ENCODE results near the gene COL17A1. TPM values are rescaled to one million over a fixed set of nuclear protein-coding genes. Genes with fewer than 3 reads are reported as not detected.

Gene COL17A1
- total and polyA plus RNA-seq, 2 experiments from 2014 or later = 1.1 to 1.3 TPM

DNA sequence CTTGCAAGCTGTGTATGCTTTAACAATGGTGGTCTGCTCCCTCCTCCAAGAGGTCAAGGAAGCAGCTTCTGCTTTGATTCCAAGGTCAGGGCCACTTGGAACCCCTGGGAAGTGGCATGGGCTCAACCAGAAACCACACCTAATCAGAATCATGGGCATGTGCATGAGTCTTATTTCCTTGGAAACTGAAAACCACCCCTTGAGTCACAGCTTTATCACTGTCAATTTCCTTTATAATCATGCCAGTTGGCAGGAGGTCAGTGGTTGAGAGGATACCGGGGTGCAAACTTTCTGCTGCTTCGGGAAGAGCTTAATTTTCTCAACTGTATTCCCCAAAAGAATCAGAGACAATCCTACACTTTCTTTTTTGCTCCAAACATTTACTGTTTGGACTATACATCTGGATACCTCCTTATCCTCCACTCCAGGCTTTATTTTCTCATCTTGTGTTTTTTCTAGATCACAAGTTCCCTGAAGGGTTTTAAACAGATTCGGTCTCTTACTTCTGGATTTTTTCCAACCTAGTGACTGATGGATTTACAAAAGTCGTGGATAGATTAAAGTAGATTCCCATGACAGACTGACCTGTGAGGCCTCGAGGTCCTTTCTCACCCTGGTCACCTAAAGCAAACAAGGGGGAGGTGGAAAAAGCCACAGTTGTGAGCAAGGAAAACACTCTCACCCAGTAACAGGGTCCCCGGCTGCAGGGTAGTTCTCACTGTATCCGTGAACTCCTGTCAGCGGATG is 36.0 kb downstream of the COL17A1 start:
- no peaks in the 10 kb centered on the region for H3K27me3 ChIP-seq (ENCODE audit: insufficient read depth)
- ATAC-seq (no peak), DNase-seq (ENCODE audit: low spot score) (no peak)
- H3K4me3 ChIP-seq = no peak overlapping the region
- no peaks in the 10 kb centered on the region for H3K9me2 ChIP-seq (ENCODE audit: insufficient read depth)
- no peaks in the 10 kb centered on the region for H3K79me2 ChIP-seq (replicated peaks; ENCODE audit: insufficient read depth)
- no peak overlapping the region for H3K4me2 ChIP-seq
- Mint-ChIP-seq H3K4me1 (peaks cover 14% of the 10 kb centered on the region), H3K27me3 (ENCODE audit: insufficient read depth, low read depth, poor library complexity) (peaks cover 17% of the 10 kb centered on the region), H3K9me3 (no peaks in the 10 kb centered on the region; the same call in 2 of the 3 replicates), H3K27ac (no peak overlapping the region), H3K4me3 (no peak overlapping the region), H3K36me3 (ENCODE audit: low read depth) (no peaks in the 10 kb centered on the region)
- H4K20me1 ChIP-seq (replicated peaks; ENCODE audit: insufficient read depth) = no peaks in the 10 kb centered on the region
- H3K4me1 ChIP-seq (ENCODE audit: insufficient read depth) = no peaks in the 10 kb centered on the region; the same call in 1 of the 2 replicates
- TF ChIP-seq EZH2 (IDR thresholded peaks at IDR 0.05; ENCODE audit: low read depth, unreplicated experiment) (no peak), ZNF114 (CRISPR knock-in tag; IDR thresholded peaks at IDR 0.05) (no peak), ZNF331 (CRISPR knock-in tag; IDR thresholded peaks at IDR 0.05; ENCODE audit: low read depth) (no peak), STAT1 (IDR thresholded peaks at IDR 0.05; ENCODE audit: unreplicated experiment) (no peak), EZH2phosphoT487 (IDR thresholded peaks at IDR 0.05; ENCODE audit: unreplicated experiment) (no peak), JUNB (IDR thresholded peaks at IDR 0.05; ENCODE audit: unreplicated experiment) (no peak), NANOG (IDR thresholded peaks at IDR 0.05; ENCODE audit: borderline replicate concordance) (no peak), POLR2AphosphoS5 (IDR thresholded peaks at IDR 0.05; ENCODE audit: low read depth) (no peak), CREB1 (CRISPR knock-in tag; IDR thresholded peaks at IDR 0.05; ENCODE audit: low read depth) (no peak)
- TF ChIP-seq, protein P1, sequence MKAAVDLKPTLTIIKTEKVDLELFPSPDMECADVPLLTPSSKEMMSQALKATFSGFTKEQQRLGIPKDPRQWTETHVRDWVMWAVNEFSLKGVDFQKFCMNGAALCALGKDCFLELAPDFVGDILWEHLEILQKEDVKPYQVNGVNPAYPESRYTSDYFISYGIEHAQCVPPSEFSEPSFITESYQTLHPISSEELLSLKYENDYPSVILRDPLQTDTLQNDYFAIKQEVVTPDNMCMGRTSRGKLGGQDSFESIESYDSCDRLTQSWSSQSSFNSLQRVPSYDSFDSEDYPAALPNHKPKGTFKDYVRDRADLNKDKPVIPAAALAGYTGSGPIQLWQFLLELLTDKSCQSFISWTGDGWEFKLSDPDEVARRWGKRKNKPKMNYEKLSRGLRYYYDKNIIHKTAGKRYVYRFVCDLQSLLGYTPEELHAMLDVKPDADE (IDR thresholded peaks at IDR 0.05) = no peak
- TF ChIP-seq, protein P2, sequence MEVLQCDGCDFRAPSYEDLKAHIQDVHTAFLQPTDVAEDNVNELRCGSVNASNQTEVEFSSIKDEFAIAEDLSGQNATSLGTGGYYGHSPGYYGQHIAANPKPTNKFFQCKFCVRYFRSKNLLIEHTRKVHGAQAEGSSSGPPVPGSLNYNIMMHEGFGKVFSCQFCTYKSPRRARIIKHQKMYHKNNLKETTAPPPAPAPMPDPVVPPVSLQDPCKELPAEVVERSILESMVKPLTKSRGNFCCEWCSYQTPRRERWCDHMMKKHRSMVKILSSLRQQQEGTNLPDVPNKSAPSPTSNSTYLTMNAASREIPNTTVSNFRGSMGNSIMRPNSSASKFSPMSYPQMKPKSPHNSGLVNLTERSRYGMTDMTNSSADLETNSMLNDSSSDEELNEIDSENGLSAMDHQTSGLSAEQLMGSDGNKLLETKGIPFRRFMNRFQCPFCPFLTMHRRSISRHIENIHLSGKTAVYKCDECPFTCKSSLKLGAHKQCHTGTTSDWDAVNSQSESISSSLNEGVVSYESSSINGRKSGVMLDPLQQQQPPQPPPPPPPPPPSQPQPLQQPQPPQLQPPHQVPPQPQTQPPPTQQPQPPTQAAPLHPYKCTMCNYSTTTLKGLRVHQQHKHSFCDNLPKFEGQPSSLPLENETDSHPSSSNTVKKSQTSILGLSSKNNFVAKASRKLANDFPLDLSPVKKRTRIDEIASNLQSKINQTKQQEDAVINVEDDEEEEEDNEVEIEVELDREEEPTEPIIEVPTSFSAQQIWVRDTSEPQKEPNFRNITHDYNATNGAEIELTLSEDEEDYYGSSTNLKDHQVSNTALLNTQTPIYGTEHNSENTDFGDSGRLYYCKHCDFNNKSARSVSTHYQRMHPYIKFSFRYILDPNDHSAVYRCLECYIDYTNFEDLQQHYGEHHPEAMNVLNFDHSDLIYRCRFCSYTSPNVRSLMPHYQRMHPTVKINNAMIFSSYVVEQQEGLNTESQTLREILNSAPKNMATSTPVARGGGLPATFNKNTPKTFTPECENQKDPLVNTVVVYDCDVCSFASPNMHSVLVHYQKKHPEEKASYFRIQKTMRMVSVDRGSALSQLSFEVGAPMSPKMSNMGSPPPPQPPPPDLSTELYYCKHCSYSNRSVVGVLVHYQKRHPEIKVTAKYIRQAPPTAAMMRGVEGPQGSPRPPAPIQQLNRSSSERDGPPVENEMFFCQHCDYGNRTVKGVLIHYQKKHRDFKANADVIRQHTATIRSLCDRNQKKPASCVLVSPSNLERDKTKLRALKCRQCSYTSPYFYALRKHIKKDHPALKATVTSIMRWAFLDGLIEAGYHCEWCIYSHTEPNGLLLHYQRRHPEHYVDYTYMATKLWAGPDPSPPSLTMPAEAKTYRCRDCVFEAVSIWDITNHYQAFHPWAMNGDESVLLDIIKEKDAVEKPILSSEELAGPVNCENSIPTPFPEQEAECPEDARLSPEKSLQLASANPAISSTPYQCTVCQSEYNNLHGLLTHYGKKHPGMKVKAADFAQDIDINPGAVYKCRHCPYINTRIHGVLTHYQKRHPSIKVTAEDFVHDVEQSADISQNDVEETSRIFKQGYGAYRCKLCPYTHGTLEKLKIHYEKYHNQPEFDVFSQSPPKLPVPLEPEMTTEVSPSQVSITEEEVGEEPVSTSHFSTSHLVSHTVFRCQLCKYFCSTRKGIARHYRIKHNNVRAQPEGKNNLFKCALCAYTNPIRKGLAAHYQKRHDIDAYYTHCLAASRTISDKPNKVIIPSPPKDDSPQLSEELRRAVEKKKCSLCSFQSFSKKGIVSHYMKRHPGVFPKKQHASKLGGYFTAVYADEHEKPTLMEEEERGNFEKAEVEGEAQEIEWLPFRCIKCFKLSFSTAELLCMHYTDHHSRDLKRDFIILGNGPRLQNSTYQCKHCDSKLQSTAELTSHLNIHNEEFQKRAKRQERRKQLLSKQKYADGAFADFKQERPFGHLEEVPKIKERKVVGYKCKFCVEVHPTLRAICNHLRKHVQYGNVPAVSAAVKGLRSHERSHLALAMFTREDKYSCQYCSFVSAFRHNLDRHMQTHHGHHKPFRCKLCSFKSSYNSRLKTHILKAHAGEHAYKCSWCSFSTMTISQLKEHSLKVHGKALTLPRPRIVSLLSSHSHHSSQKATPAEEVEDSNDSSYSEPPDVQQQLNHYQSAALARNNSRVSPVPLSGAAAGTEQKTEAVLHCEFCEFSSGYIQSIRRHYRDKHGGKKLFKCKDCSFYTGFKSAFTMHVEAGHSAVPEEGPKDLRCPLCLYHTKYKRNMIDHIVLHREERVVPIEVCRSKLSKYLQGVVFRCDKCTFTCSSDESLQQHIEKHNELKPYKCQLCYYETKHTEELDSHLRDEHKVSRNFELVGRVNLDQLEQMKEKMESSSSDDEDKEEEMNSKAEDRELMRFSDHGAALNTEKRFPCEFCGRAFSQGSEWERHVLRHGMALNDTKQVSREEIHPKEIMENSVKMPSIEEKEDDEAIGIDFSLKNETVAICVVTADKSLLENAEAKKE (CRISPR knock-in tag; IDR thresholded peaks at IDR 0.05) = no peak
- TF ChIP-seq, protein P3, sequence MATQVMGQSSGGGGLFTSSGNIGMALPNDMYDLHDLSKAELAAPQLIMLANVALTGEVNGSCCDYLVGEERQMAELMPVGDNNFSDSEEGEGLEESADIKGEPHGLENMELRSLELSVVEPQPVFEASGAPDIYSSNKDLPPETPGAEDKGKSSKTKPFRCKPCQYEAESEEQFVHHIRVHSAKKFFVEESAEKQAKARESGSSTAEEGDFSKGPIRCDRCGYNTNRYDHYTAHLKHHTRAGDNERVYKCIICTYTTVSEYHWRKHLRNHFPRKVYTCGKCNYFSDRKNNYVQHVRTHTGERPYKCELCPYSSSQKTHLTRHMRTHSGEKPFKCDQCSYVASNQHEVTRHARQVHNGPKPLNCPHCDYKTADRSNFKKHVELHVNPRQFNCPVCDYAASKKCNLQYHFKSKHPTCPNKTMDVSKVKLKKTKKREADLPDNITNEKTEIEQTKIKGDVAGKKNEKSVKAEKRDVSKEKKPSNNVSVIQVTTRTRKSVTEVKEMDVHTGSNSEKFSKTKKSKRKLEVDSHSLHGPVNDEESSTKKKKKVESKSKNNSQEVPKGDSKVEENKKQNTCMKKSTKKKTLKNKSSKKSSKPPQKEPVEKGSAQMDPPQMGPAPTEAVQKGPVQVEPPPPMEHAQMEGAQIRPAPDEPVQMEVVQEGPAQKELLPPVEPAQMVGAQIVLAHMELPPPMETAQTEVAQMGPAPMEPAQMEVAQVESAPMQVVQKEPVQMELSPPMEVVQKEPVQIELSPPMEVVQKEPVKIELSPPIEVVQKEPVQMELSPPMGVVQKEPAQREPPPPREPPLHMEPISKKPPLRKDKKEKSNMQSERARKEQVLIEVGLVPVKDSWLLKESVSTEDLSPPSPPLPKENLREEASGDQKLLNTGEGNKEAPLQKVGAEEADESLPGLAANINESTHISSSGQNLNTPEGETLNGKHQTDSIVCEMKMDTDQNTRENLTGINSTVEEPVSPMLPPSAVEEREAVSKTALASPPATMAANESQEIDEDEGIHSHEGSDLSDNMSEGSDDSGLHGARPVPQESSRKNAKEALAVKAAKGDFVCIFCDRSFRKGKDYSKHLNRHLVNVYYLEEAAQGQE (IDR thresholded peaks at IDR 0.05; ENCODE audit: unreplicated experiment) = no peak
- TF ChIP-seq, protein P4, sequence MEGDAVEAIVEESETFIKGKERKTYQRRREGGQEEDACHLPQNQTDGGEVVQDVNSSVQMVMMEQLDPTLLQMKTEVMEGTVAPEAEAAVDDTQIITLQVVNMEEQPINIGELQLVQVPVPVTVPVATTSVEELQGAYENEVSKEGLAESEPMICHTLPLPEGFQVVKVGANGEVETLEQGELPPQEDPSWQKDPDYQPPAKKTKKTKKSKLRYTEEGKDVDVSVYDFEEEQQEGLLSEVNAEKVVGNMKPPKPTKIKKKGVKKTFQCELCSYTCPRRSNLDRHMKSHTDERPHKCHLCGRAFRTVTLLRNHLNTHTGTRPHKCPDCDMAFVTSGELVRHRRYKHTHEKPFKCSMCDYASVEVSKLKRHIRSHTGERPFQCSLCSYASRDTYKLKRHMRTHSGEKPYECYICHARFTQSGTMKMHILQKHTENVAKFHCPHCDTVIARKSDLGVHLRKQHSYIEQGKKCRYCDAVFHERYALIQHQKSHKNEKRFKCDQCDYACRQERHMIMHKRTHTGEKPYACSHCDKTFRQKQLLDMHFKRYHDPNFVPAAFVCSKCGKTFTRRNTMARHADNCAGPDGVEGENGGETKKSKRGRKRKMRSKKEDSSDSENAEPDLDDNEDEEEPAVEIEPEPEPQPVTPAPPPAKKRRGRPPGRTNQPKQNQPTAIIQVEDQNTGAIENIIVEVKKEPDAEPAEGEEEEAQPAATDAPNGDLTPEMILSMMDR (conservative IDR thresholded peaks at IDR 0.05; ENCODE audit: low read depth in 2 of 2) = no peak
- H3K36me3 ChIP-seq (ENCODE audit: insufficient read depth) = no peaks in the 10 kb centered on the region
- H3K27ac ChIP-seq (ENCODE audit: low read depth) = no peak overlapping the region
- no peaks in the 10 kb centered on the region for H3F3A ChIP-seq (replicated peaks; ENCODE audit: low read depth)
- H2AFZ ChIP-seq = no peak overlapping the region
